Activated CD8-positive, alpha-beta T cell treated with anti-CD3 and anti-CD28 coated beads for 36 hours (primary cell): ENCODE measurements around the gene HK2. TPM values are rescaled to one million over a fixed set of nuclear protein-coding genes. Genes with fewer than 3 reads are reported as not detected.
"Not testable (repeated sequence)": the region's sequence is repeated elsewhere in the genome, so short reads cannot be mapped to it uniquely, and the experiment has no call there.

Experiments used
- ATAC-seq: fragments of 200-7000 bp; cut with Tn5 transposase; one replicate; pipeline ENCODE4 v1.10.0; 2021; ENCODE audit warnings: mild to moderate bottlenecking, moderate library complexity
- CTCF ChIA-PET: fragments of 350-600 bp; sonication (Branson Sonifier 250); formaldehyde crosslinking; loops from one replicate; lab custom pipeline; 2021; ENCODE audit warnings: antibody characterized with exemption; lab: Charles Lee
- POLR2A ChIA-PET: fragments of 350-600 bp; sonication (Branson Sonifier 250); formaldehyde crosslinking; loops from one replicate; lab custom pipeline; 2021; ENCODE audit warnings: antibody characterized with exemption; lab: Charles Lee
- DNase-seq: peaks from one replicate; pipeline ENCODE4 v3.0.0-alpha.2; 2020
- H3K27ac Mint-ChIP-seq: one replicate; pipeline ENCODE4 v1.8.0; 2021; ENCODE audit warnings: mild to moderate bottlenecking, mixed read lengths
- H3K27me3 Mint-ChIP-seq: one replicate; pipeline ENCODE4 v1.8.0; 2021; ENCODE audit warnings: mixed read lengths
- H3K36me3 Mint-ChIP-seq: one replicate; pipeline ENCODE4 v1.8.0; 2021; ENCODE audit warnings: low read depth, mixed read lengths
- H3K4me1 Mint-ChIP-seq: one replicate; pipeline ENCODE4 v1.8.0; 2021; ENCODE audit warnings: low read depth, mixed read lengths
- H3K4me3 Mint-ChIP-seq: one replicate; pipeline ENCODE4 v1.8.0; 2021; ENCODE audit warnings: mild to moderate bottlenecking, moderate library complexity, mixed read lengths
- H3K9me3 Mint-ChIP-seq: one replicate; pipeline ENCODE4 v1.8.0; 2021; ENCODE audit warnings: mixed read lengths
- CTCF ChIP-seq: fragments of 200-600 bp; IDR thresholded peaks from one replicate; pipeline ENCODE4 v1.8.0; 2022; ENCODE audit warnings: antibody characterized with exemption, mild to moderate bottlenecking
- intact Hi-C: fragments of 100-400 bp; cut with micrococcal nuclease; formaldehyde crosslinking; loops from one replicate; pipeline ENCODE4 v1.10.0; 2022
- total RNA-seq, 2 experiments: library from RNA; stranded (reverse); gene quantifications; one replicate each; pipeline ENCODE4 v1.2.3, GENCODE V29; 2021

Gene HK2
- total RNA-seq, 2 experiments from 2014 or later, result 121 to 124 TPM

GRCh38 chr2:74854401-74854800 lies 20.5 kb downstream of the HK2 start:
- intact Hi-C loops, result no loop called here
- Mint-ChIP-seq H3K4me3 (no peak overlapping the region), H3K4me1 (peaks cover 25% of the 10 kb centered on the region), H3K27ac (no peak overlapping the region), H3K9me3 (no peaks in the 10 kb centered on the region), H3K36me3 (peaks cover 69% of the 10 kb centered on the region), H3K27me3 (no peaks in the 10 kb centered on the region)
- no peak for TF ChIP-seq CTCF
- ChIA-PET CTCF (interaction anchor here (0.9 kb wide), 1 partner anchor 139 kb away, joined by 3 read pairs; no protein-coding TSS in a partner anchor), POLR2A (no interaction called here)
- ATAC-seq (no peak), DNase-seq (no peak)

GRCh38 chr2:74855114-74855707 lies 21.3 kb downstream of the HK2 start:
- H3K27me3 Mint-ChIP-seq, intact Hi-C loops, ATAC-seq, H3K9me3 Mint-ChIP-seq, DNase-seq, POLR2A ChIA-PET, H3K4me3 Mint-ChIP-seq, H3K27ac Mint-ChIP-seq: not testable (repeated sequence)
- Mint-ChIP-seq H3K36me3 (peaks cover 69% of the 10 kb centered on the region), H3K4me1 (peaks cover 17% of the 10 kb centered on the region)
- CTCF ChIA-PET, result interaction anchor here (0.9 kb wide), 1 partner anchor 140 kb away, joined by 3 read pairs; no protein-coding TSS in a partner anchor

GRCh38 chr2:74856004-74856578 lies 22.2 kb downstream of the HK2 start:
- ChIA-PET POLR2A (no interaction called here), CTCF (no interaction called here)
- Mint-ChIP-seq H3K4me3 (no peak overlapping the region), H3K4me1 (peaks cover 9% of the 10 kb centered on the region), H3K27ac (no peak overlapping the region), H3K36me3 (peaks cover 68% of the 10 kb centered on the region), H3K9me3 (no peaks in the 10 kb centered on the region), H3K27me3 (no peaks in the 10 kb centered on the region)
- DNase-seq, result no peak
- TF ChIP-seq CTCF, result no peak
- intact Hi-C loops, result no loop called here
- ATAC-seq, result no peak

- no peak for DNase-seq
- H3K27ac Mint-ChIP-seq, result no peak overlapping the region
- H3K4me1 Mint-ChIP-seq, result peaks cover 6% of the 10 kb centered on the region
- intact Hi-C loops, result no loop called here
- no peak for ATAC-seq
- H3K36me3 Mint-ChIP-seq, result peaks cover 69% of the 10 kb centered on the region
- POLR2A ChIA-PET, result no interaction called here
- no peak for TF ChIP-seq CTCF
- no peak overlapping the region for H3K4me3 Mint-ChIP-seq
- no peaks in the 10 kb centered on the region for H3K9me3 Mint-ChIP-seq
- H3K27me3 Mint-ChIP-seq, result no peaks in the 10 kb centered on the region
- CTCF ChIA-PET, result no interaction called here
These were observed 22.7 kb downstream of the HK2 start for GRCh38 chr2:74856599-74856998.

- ATAC-seq (no peak), DNase-seq (no peak)
- H3K9me3 Mint-ChIP-seq, result no peaks in the 10 kb centered on the region
- H3K4me3 Mint-ChIP-seq, result no peak overlapping the region
- H3K36me3 Mint-ChIP-seq, result peaks cover 73% of the 10 kb centered on the region
- intact Hi-C loops, result no loop called here
- H3K27me3 Mint-ChIP-seq, result no peaks in the 10 kb centered on the region
- H3K27ac Mint-ChIP-seq, result no peak overlapping the region
- POLR2A ChIA-PET, result no interaction called here
- CTCF ChIA-PET, result no interaction called here
- TF ChIP-seq CTCF, result no peak
- peaks cover 12% of the 10 kb centered on the region for H3K4me1 Mint-ChIP-seq
These were observed 23.3 kb downstream of the HK2 start for GRCh38 chr2:74857215-74857614.
